GM12874 (cell line): ENCODE measurements around the gene CMPK1.

ENCODE experiments used
- CTCF ChIP-seq: IDR thresholded peaks from 2 replicates; pipeline ENCODE4 v1.5.1; 2011; ENCODE audit warnings: low read depth, mild to moderate bottlenecking, control low read depth, low read length, moderate library complexity; ENCODE audit not compliant: insufficient read depth

CMPK1 gene

GRCh38 chr1:47388891-47389238 is 55.3 kb downstream of the CMPK1 start:
- peak; percentile 91 for TF ChIP-seq CTCF

GRCh38 chr1:47389731-47390130 is 56.1 kb downstream of the CMPK1 start:
- no peak for TF ChIP-seq CTCF

GRCh38 chr1:47390843-47391242 is 57.3 kb downstream of the CMPK1 start:
- TF ChIP-seq CTCF: no peak

GRCh38 chr1:47393141-47393540 is 59.6 kb downstream of the CMPK1 start:
- no peak for TF ChIP-seq CTCF

- no peak for TF ChIP-seq CTCF
Measured at GRCh38 chr1:47395433-47395832, 61.8 kb downstream of the CMPK1 start.

- TF ChIP-seq CTCF: no peak
Measured at GRCh38 chr1:47396671-47397196, 63.1 kb downstream of the CMPK1 start.

GRCh38 chr1:47399138-47399845 is 65.7 kb downstream of the CMPK1 start:
- TF ChIP-seq CTCF: no peak
